Fibroblast of mammary gland (primary cell): ENCODE results near the gene AMH.

Experiments
- DNase-seq: peaks from one replicate; pipeline ENCODE4 v3.0.0-alpha.2; 2010; ENCODE audit warnings: low read depth
- H3K4me3 ChIP-seq: 2 replicates; pipeline ENCODE4 v1.5.1; 2011; ENCODE audit warnings: low read depth, mild to moderate bottlenecking, low read length, moderate library complexity; ENCODE audit not compliant: control insufficient read depth
- CTCF ChIP-seq: conservative IDR thresholded peaks from 2 replicates; pipeline ENCODE4 v1.5.1; 2011; ENCODE audit warnings: low read depth, low read length, inconsistent platforms; ENCODE audit not compliant: control insufficient read depth, insufficient read depth

The AMH gene

DNA sequence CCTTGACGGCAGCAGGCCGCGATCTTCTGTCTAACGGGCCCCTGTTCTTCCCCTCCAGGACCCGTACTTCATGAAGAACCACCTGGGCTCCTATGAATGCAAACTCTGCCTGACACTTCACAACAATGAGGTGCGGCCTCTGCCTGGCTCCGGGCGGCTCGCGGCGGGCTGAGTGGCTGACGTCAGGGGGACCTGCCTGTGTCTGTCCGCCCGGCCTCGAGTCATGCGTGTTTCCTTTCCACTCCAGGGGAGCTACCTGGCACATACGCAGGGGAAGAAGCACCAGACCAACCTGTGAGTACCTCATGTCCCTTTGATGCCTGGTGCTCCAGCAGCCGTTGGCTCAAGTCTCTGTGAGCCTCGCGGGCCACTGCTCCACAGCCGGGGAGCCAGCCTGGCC is 4.6 kb upstream of the AMH start:
- no peak for TF ChIP-seq CTCF
- DNase-seq = no peak
- no peak overlapping the region for H3K4me3 ChIP-seq

DNA sequence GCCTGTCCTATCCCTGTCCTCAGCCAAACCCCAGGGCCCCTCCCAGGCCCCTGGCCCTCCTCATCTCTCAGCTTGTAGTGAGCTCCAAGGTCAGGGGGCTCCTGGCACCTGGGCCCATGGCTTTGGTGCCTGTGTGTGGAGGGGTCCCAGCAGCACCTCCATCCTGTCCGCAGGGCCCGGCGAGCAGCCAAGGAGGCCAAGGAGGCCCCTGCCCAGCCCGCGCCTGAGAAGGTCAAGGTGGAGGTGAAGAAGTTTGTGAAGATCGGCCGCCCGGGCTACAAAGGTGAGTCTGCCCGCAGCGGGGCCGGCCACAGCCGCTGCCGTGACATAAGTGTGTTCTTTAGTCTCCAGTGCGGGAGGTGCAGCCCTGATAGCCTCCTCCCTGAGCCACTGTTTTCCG is 3.9 kb upstream of the AMH start:
- no peak for TF ChIP-seq CTCF
- DNase-seq = no peak
- no peak overlapping the region for H3K4me3 ChIP-seq

DNA sequence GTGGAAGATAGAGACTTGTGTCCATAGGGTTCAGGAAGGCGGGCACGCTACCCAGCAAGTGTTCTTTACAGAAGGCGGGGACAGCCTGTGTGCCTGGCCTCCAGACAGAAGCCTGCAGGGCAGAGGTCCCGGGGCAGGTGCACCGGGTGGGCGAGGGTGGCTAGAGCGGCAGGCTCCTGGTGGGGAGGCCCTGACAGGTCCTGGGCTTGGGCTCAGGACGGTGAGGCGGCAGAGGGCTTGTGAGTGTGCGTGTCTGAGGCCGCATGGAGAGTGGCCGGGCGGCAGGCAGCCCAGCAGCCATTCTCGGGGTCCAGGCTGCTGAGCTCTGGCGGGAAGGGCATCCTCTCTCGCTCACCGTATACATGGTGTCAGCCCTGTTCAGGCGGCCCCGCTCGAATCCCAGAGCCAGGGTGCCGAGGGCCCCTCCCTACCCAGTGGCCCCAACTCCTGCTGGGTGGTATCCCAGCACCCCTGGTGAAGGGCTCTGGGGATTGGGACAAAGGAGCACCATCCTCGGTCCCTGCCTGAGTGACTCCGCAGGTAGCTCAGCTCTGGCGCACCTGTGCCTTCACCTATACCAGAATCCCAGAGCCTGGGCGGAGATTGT is 3.0 kb upstream of the AMH start:
- no peak for DNase-seq
- no peak overlapping the region for H3K4me3 ChIP-seq
- no peak for TF ChIP-seq CTCF

DNA sequence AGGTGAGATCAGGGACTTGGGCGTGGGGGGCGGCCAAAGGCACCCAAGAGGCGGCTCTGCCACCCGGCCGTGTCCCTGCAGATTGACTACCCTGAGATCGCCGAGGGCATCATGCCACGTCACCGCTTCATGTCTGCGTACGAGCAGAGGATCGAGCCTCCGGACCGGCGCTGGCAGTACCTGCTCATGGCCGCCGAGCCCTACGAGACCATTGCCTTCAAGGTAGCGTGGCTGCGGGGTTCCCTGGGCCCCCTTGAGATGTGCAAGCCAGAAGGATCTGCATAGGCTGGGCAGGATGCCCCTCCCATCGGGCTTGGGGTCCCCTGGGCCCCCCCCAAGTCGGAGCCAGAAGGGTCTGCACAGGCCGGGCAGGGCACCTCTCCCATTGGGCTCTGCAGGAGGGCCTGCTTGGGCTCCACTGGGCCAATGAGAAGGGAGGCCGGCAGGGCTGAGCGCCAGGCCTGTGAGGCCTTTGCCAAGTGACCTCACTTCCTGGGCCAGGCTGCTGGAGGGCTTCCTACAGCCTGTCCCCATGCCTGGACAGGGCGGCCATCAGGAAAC is 2.2 kb upstream of the AMH start:
- no peak for TF ChIP-seq CTCF
- DNase-seq = peak; percentile 73
- H3K4me3 ChIP-seq = no peak overlapping the region

DNA sequence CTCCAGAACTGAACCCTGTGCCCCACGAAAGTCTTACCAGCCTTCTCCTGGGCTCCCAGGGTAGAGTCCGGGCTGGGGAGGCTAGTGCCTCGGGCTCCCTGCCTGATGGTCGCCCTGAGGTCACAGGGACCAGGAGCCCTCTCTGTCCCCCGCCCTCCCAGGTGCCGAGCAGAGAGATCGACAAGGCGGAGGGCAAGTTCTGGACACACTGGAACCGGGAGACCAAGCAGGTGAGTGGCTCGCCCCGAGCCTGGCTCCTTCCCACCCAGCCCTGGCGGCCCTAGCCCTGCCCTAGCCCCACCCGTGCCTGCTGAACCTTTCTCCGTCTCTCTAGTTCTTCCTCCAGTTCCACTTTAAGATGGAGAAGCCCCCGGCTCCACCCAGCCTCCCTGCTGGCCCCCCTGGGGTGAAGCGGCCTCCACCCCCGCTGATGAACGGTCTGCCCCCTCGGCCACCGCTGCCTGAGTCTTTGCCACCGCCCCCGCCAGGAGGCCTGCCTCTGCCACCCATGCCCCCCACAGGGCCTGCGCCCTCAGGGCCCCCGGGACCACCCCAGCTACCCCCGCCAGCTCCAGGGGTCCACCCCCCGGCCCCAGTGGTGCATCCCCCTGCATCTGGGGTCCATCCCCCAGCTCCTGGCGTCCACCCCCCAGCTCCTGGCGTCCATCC is 1.6 kb upstream of the AMH start:
- DNase-seq = no peak
- no peak overlapping the region for H3K4me3 ChIP-seq
- no peak for TF ChIP-seq CTCF

DNA sequence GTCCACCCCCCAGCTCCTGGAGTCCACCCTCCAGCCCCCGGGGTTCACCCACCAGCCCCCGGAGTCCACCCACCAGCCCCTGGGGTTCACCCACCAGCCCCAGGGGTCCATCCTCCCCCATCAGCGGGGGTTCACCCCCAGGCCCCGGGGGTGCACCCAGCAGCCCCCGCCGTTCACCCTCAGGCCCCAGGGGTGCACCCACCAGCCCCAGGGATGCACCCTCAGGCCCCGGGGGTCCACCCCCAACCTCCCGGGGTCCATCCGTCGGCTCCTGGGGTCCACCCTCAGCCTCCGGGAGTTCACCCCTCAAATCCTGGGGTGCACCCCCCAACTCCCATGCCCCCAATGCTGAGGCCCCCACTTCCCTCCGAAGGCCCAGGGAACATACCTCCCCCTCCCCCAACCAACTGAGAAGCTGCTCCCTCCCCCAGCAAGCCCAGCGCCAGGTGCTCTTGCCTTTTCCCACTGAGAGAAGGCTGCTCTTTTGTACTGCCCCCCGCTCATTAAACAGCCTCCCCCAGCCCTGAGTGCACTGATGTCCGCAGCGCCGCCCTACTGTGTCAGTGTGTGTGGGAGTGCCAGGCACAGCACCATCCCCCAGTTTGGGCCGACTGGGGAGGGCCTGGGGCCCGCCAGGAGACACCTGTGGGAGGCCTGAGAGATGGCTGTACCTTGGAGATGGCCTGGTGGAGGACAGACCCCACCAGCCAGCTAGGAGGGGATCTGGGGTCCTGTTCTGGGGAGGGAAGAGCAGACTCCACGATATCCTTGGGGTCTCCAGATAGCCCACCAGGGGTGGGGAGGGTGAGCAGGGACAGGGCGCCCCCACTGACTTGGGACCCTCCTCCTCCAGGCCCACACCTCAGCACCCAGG is 750 bp upstream of the AMH start:
- no peak for DNase-seq
- no peak overlapping the region for H3K4me3 ChIP-seq
- no peak for TF ChIP-seq CTCF
